ENCODE data around the gene PALLD. TPM values are rescaled to one million over a fixed set of nuclear protein-coding genes. Genes with fewer than 3 reads are reported as not detected.

Gene PALLD
- total and polyA plus RNA-seq, 2 of the 8 experiments (the other 6 are each of a cell fraction or from before 2014, with no cell fraction given), result 10.5 to 25.0 TPM

DNA sequence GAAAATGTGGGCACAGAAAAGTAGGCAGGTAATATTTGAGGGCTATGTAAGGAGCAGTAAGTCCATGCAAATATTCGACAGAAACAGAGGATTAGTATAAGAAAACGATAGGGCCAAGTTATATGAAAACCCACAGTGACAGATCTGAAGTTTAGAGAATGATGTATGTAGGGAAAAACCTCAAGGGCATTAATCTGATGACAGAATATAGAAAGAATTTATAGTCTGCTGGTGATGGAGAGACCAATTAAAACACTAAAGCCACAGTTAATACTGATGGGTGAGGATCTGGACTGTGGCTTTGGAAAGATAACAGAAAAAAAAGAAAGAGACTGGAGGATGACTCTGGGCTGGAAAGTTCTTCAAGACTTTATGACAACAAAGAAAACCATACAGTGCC is 169.7 kb downstream of the PALLD start:
- H3K23ac ChIP-seq (ENCODE audit: insufficient read length), result no peak overlapping the region
- H2BK15ac ChIP-seq (ENCODE audit: low read length), result no peak overlapping the region
- H3K18ac ChIP-seq (ENCODE audit: extremely low read depth, low read length), result no peak overlapping the region
- TF ChIP-seq YY1 (IDR thresholded peaks at IDR 0.05; ENCODE audit: low read depth, low read length) (no peak), ASH2L (IDR thresholded peaks at IDR 0.05; ENCODE audit: low read length) (no peak), JUND (IDR thresholded peaks at IDR 0.05; ENCODE audit: low read length) (no peak), KDM5A (IDR thresholded peaks at IDR 0.05; ENCODE audit: low read length) (no peak), POU5F1 (IDR thresholded peaks at IDR 0.05; ENCODE audit: low read depth, low read length) (no peak), SIX5 (IDR thresholded peaks at IDR 0.05; ENCODE audit: low read depth, low read length) (no peak), EGR1 (IDR thresholded peaks at IDR 0.05; ENCODE audit: borderline replicate concordance, low read depth, low read length) (no peak), BCL11A (IDR thresholded peaks at IDR 0.05; ENCODE audit: low read depth in 2 of 2, low read length in 2 of 2) (no peak)
- TF ChIP-seq, protein P1, sequence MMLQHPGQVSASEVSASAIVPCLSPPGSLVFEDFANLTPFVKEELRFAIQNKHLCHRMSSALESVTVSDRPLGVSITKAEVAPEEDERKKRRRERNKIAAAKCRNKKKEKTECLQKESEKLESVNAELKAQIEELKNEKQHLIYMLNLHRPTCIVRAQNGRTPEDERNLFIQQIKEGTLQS (IDR thresholded peaks at IDR 0.05; ENCODE audit: insufficient read depth, low read depth, low read length), result no peak
- TF ChIP-seq, protein P2, sequence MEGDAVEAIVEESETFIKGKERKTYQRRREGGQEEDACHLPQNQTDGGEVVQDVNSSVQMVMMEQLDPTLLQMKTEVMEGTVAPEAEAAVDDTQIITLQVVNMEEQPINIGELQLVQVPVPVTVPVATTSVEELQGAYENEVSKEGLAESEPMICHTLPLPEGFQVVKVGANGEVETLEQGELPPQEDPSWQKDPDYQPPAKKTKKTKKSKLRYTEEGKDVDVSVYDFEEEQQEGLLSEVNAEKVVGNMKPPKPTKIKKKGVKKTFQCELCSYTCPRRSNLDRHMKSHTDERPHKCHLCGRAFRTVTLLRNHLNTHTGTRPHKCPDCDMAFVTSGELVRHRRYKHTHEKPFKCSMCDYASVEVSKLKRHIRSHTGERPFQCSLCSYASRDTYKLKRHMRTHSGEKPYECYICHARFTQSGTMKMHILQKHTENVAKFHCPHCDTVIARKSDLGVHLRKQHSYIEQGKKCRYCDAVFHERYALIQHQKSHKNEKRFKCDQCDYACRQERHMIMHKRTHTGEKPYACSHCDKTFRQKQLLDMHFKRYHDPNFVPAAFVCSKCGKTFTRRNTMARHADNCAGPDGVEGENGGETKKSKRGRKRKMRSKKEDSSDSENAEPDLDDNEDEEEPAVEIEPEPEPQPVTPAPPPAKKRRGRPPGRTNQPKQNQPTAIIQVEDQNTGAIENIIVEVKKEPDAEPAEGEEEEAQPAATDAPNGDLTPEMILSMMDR (IDR thresholded peaks at IDR 0.05; ENCODE audit: control extremely low read depth in 1 of 3, insufficient read depth in 1 of 3, low read depth in 1 of 3, low read length in 3 of 3), result no peak
- H2BK120ac ChIP-seq (replicated peaks; ENCODE audit: low read depth, low read length), result no peak overlapping the region
- no peak overlapping the region for H3K56ac ChIP-seq (replicated peaks; ENCODE audit: insufficient read length, low read depth, low read length)
- H2BK12ac ChIP-seq (ENCODE audit: low read depth, low read length), result no peak overlapping the region
- H4K8ac ChIP-seq (ENCODE audit: extremely low read depth, insufficient read depth, low read length), result no peak overlapping the region
- H3K4me1 ChIP-seq (replicated peaks in 1 of 4; ENCODE audit: control insufficient read depth in 3 of 4, insufficient read depth in 4 of 4, low read length in 3 of 4), result peaks cover 0 to 2% (median 0%) of the 10 kb centered on the region in 4 experiments; a peak in 1 of 7 replicates
- no peaks in the 10 kb centered on the region for H3K79me2 ChIP-seq (ENCODE audit: control insufficient read depth in 1 of 2, insufficient read depth in 2 of 2, low read length in 2 of 2)
- H3K23me2 ChIP-seq (ENCODE audit: low read depth, low read length), result no peaks in the 10 kb centered on the region
- H3K4me2 ChIP-seq (ENCODE audit: insufficient read depth in 1 of 2, low read depth in 2 of 2, low read length in 2 of 2), result no peak overlapping the region
- H2BK20ac ChIP-seq (ENCODE audit: low read length), result no peak overlapping the region
- no peak overlapping the region for H3K4me3 ChIP-seq (ENCODE audit: extremely low read depth in 1 of 4, insufficient read depth in 2 of 4, low read depth in 3 of 4, low read length in 4 of 4)
- H3K9me3 ChIP-seq (ENCODE audit: insufficient read depth in 2 of 2, low read depth in 1 of 2, low read length in 1 of 2), result no peaks in the 10 kb centered on the region
- H2BK5ac ChIP-seq (ENCODE audit: low read depth, low read length), result no peak overlapping the region
- FAIRE-seq (no peak), DNase-seq (ENCODE audit: low read depth in 1 of 2, low spot score in 2 of 2) (no peak)
- no peak overlapping the region for H3K9ac ChIP-seq (replicated peaks in 1 of 4; ENCODE audit: extremely low read depth in 1 of 4, low read depth in 3 of 4, low read length in 3 of 4)
- no peaks in the 10 kb centered on the region for H3K79me1 ChIP-seq (ENCODE audit: low read depth, low read length)
- no peaks in the 10 kb centered on the region for H4K20me1 ChIP-seq (replicated peaks in 1 of 2; ENCODE audit: control insufficient read depth in 1 of 2, insufficient read depth in 2 of 2, low read length in 2 of 2)
- no peak overlapping the region for H2AK5ac ChIP-seq (ENCODE audit: low read depth, low read length)
- no peaks in the 10 kb centered on the region for H3K36me3 ChIP-seq (ENCODE audit: control insufficient read depth in 2 of 4, insufficient read depth in 4 of 4, low read length in 3 of 4)
- no peak overlapping the region for H4K5ac ChIP-seq (ENCODE audit: insufficient read length, low read depth, low read length)
- no peak overlapping the region for H4K91ac ChIP-seq (replicated peaks; ENCODE audit: insufficient read length, low read length)
- ChIA-PET POLR2A (ENCODE audit: partially characterized antibody) (interaction anchor here (0.6 kb wide), 1 partner anchor 58 kb away, joined by 4 read pairs; no protein-coding TSS in a partner anchor), CTCF (ENCODE audit: partially characterized antibody) (interaction anchor here (0.6 to 0.7 kb wide), 3 partner anchors 78 to 447 kb away, joined by 3 to 5 read pairs (median 3); no protein-coding TSS in a partner anchor)
- no peak overlapping the region for H3K4ac ChIP-seq (replicated peaks; ENCODE audit: insufficient read length, low read depth, low read length)
- WGBS, 2 experiments (ENCODE audit: extremely low coverage in 1 of 2, insufficient coverage in 1 of 2, insufficient read length in 1 of 2, insufficient replicate concordance in 2 of 2, low coverage in 1 of 2, low lambda C conversion rate in 2 of 2, missing lambda C conversion rate in 1 of 2), result 83% methylated on average over 2 of the region's 2 CpGs; no CpG with 5 or more reads in 1 of the 2 experiments
- H3K14ac ChIP-seq (ENCODE audit: insufficient read length), result no peak overlapping the region
- H3K27ac ChIP-seq (ENCODE audit: low read depth, low read length), result no peak overlapping the region
- H2AFZ ChIP-seq (ENCODE audit: low read length), result no peak overlapping the region
- H3K27me3 ChIP-seq (replicated peaks in 1 of 4; ENCODE audit: control insufficient read depth in 3 of 4, extremely low read depth in 1 of 4, insufficient read depth in 3 of 4, low read length in 3 of 4), result no peaks in the 10 kb centered on the region

All from H1 (cell line).